Karpas-422 (cell line): Measurements from ENCODE around the gene RAMP3. TPM values are rescaled to one million over a fixed set of nuclear protein-coding genes. Genes with fewer than 3 reads are reported as not detected.

ENCODE experiments used
- DNase-seq: peaks from one replicate; pipeline ENCODE4 v3.0.0-alpha.2; 2015
- H2AFZ ChIP-seq: fragments of 200-600 bp; sonication (generic); 2 replicates; pipeline ENCODE4 v1.6.1; 2014; ENCODE audit warnings: antibody characterized with exemption, low read length, mixed read lengths
- H3K27ac ChIP-seq: fragments of 200-600 bp; sonication (generic); 2 replicates; pipeline ENCODE4 v1.5.1; 2014; ENCODE audit warnings: mild to moderate bottlenecking, low read length, moderate library complexity
- H3K27me3 ChIP-seq: fragments of 200-600 bp; sonication (generic); 2 replicates; pipeline ENCODE4 v1.6.1; 2014; ENCODE audit warnings: low read length, mixed read lengths
- H3K36me3 ChIP-seq: fragments of 200-600 bp; sonication (generic); 2 replicates; pipeline ENCODE4 v1.6.1; 2014; ENCODE audit warnings: low read length, mixed read lengths; ENCODE audit not compliant: insufficient read depth
- H3K4me1 ChIP-seq: fragments of 200-600 bp; sonication (generic); 2 replicates; pipeline ENCODE4 v1.6.1; 2014; ENCODE audit warnings: mild to moderate bottlenecking, low read length, mixed read lengths
- H3K4me2 ChIP-seq: fragments of 200-600 bp; sonication (generic); 2 replicates; pipeline ENCODE4 v1.6.1; 2014; ENCODE audit warnings: low read length, low read depth, mild to moderate bottlenecking; ENCODE audit not compliant: poor library complexity, severe bottlenecking
- H3K4me3 ChIP-seq: fragments of 200-600 bp; sonication (generic); 2 replicates; pipeline ENCODE4 v1.5.1; 2014; ENCODE audit warnings: mild to moderate bottlenecking, antibody characterized with exemption, low read length, mixed read lengths
- H3K79me2 ChIP-seq: fragments of 200-600 bp; sonication (generic); 2 replicates; pipeline ENCODE4 v1.6.1; 2014; ENCODE audit warnings: mild to moderate bottlenecking, low read length, mixed read lengths
- H3K9ac ChIP-seq: fragments of 200-600 bp; sonication (generic); 2 replicates; pipeline ENCODE4 v1.6.0; 2014; ENCODE audit warnings: low read length
- H3K9me2 ChIP-seq: fragments of 200-600 bp; sonication (generic), shearing (Covaris generic); replicated peaks from 2 replicates; pipeline ENCODE4 v1.6.0; 2014; ENCODE audit warnings: mild to moderate bottlenecking, low read length, moderate library complexity; ENCODE audit not compliant: insufficient read depth
- H3K9me3 ChIP-seq: fragments of 300-700, 200-600 bp; sonication (generic); 2 replicates; pipeline ENCODE4 v1.6.1; 2014; ENCODE audit warnings: low read length, mixed read lengths
- H4K20me1 ChIP-seq: fragments of 200-600 bp; sonication (generic); 2 replicates; pipeline ENCODE4 v1.6.1; 2014; ENCODE audit warnings: mild to moderate bottlenecking, antibody characterized with exemption, low read length, low read depth; ENCODE audit not compliant: insufficient read depth
- total RNA-seq: library from RNA; depleted of rRNA; stranded (reverse); fragments of >200 nt; shearing (Covaris generic); gene quantifications from 2 replicates; pipeline ENCODE4 v1.2.3, GENCODE V29; 2014; ENCODE audit warnings: low replicate concordance

RAMP3 gene
- total RNA-seq, 1 experiment from 2014 or later, result not detected

- DNase-seq, result no peak
- Histone ChIP-seq H3K9me3 (no peaks in the 10 kb centered on the region), H3K9ac (no peak overlapping the region), H3K9me2 (no peaks in the 10 kb centered on the region), H3K4me3 (no peak overlapping the region), H3K36me3 (no peaks in the 10 kb centered on the region), H3K79me2 (no peaks in the 10 kb centered on the region), H3K4me1 (no peaks in the 10 kb centered on the region), H3K27ac (no peak overlapping the region), H2AFZ (no peak overlapping the region), H4K20me1 (no peaks in the 10 kb centered on the region), H3K4me2 (no peak overlapping the region), H3K27me3 (no peaks in the 10 kb centered on the region)
Observed at GRCh38 chr7:45181991-45182855, 24.6 kb downstream of the RAMP3 start.

GRCh38 chr7:45182856-45183710 is 25.5 kb downstream of the RAMP3 start:
- Histone ChIP-seq H3K4me2 (no peak overlapping the region), H3K4me3 (no peak overlapping the region), H3K9me3 (no peaks in the 10 kb centered on the region), H3K9me2 (no peaks in the 10 kb centered on the region), H3K27me3 (no peaks in the 10 kb centered on the region), H3K79me2 (no peaks in the 10 kb centered on the region), H2AFZ (no peak overlapping the region), H3K4me1 (no peaks in the 10 kb centered on the region), H3K27ac (no peak overlapping the region), H3K36me3 (no peaks in the 10 kb centered on the region), H3K9ac (no peak overlapping the region), H4K20me1 (no peaks in the 10 kb centered on the region)
- no peak for DNase-seq

GRCh38 chr7:45183711-45184210 is 26.2 kb downstream of the RAMP3 start:
- Histone ChIP-seq H3K9ac (no peak overlapping the region), H4K20me1 (no peaks in the 10 kb centered on the region), H3K4me1 (no peaks in the 10 kb centered on the region), H3K4me3 (no peak overlapping the region), H2AFZ (no peak overlapping the region), H3K9me3 (no peaks in the 10 kb centered on the region), H3K79me2 (no peaks in the 10 kb centered on the region), H3K4me2 (no peak overlapping the region), H3K36me3 (no peaks in the 10 kb centered on the region), H3K27ac (no peak overlapping the region), H3K9me2 (no peaks in the 10 kb centered on the region), H3K27me3 (no peaks in the 10 kb centered on the region)
- no peak for DNase-seq

- H3K27me3 ChIP-seq, result no peaks in the 10 kb centered on the region
- H3K9ac ChIP-seq, result no peak overlapping the region
- no peaks in the 10 kb centered on the region for H3K4me1 ChIP-seq
- no peak overlapping the region for H3K27ac ChIP-seq
- no peak overlapping the region for H3K4me2 ChIP-seq
- H3K4me3 ChIP-seq, result no peak overlapping the region
- H3K9me2 ChIP-seq, result no peaks in the 10 kb centered on the region
- no peaks in the 10 kb centered on the region for H3K36me3 ChIP-seq
- H4K20me1 ChIP-seq, result no peaks in the 10 kb centered on the region
- no peaks in the 10 kb centered on the region for H3K79me2 ChIP-seq
- no peak for DNase-seq
- H3K9me3 ChIP-seq, result no peaks in the 10 kb centered on the region
- H2AFZ ChIP-seq, result no peak overlapping the region
Observed at GRCh38 chr7:45184326-45185027, 26.9 kb downstream of the RAMP3 start.

- Histone ChIP-seq H3K9me3 (no peaks in the 10 kb centered on the region), H3K36me3 (no peaks in the 10 kb centered on the region)
Observed at GRCh38 chr7:45185028-45185863, 27.7 kb downstream of the RAMP3 start.

GRCh38 chr7:45185864-45186250 is 28.3 kb downstream of the RAMP3 start:
- no peaks in the 10 kb centered on the region for H3K36me3 ChIP-seq
- no peak for DNase-seq
- no peaks in the 10 kb centered on the region for H3K4me1 ChIP-seq
- H3K27me3 ChIP-seq, result no peaks in the 10 kb centered on the region
- no peak overlapping the region for H3K4me3 ChIP-seq
- no peaks in the 10 kb centered on the region for H3K9me3 ChIP-seq
- H3K9me2 ChIP-seq, result no peaks in the 10 kb centered on the region
- no peak overlapping the region for H3K9ac ChIP-seq
- no peak overlapping the region for H2AFZ ChIP-seq
- no peak overlapping the region for H3K4me2 ChIP-seq
- H4K20me1 ChIP-seq, result no peaks in the 10 kb centered on the region
- no peak overlapping the region for H3K27ac ChIP-seq
- no peaks in the 10 kb centered on the region for H3K79me2 ChIP-seq

More at GRCh38 chr7:45185028-45185863, 27.7 kb downstream of the RAMP3 start:
- DNase-seq, result no peak
- no peaks in the 10 kb centered on the region for H3K27me3 ChIP-seq
- no peak overlapping the region for H2AFZ ChIP-seq
- no peaks in the 10 kb centered on the region for H3K79me2 ChIP-seq
- H3K27ac ChIP-seq, result no peak overlapping the region
- H3K4me1 ChIP-seq, result no peaks in the 10 kb centered on the region
- H3K4me2 ChIP-seq, result no peak overlapping the region
- no peak overlapping the region for H3K9ac ChIP-seq
- H3K9me2 ChIP-seq, result no peaks in the 10 kb centered on the region
- H3K4me3 ChIP-seq, result no peak overlapping the region
- no peaks in the 10 kb centered on the region for H4K20me1 ChIP-seq

GRCh38 chr7:45186261-45186813 is 28.7 kb downstream of the RAMP3 start:
- no peak overlapping the region for H3K4me3 ChIP-seq
- no peaks in the 10 kb centered on the region for H3K27me3 ChIP-seq
- no peaks in the 10 kb centered on the region for H3K9me3 ChIP-seq
- no peak for DNase-seq
- no peaks in the 10 kb centered on the region for H3K79me2 ChIP-seq
- no peak overlapping the region for H2AFZ ChIP-seq
- H4K20me1 ChIP-seq, result no peaks in the 10 kb centered on the region
- no peaks in the 10 kb centered on the region for H3K36me3 ChIP-seq
- no peak overlapping the region for H3K27ac ChIP-seq
- H3K4me2 ChIP-seq, result no peak overlapping the region
- H3K4me1 ChIP-seq, result no peaks in the 10 kb centered on the region
- no peak overlapping the region for H3K9ac ChIP-seq
- H3K9me2 ChIP-seq, result no peaks in the 10 kb centered on the region
